Endodermal cell (in vitro differentiated cells): ENCODE data around the gene LTC4S. TPM values are rescaled to one million over a fixed set of nuclear protein-coding genes. Genes with fewer than 3 reads are reported as not detected.

Source experiments
- DNase-seq: peaks from one replicate; pipeline ENCODE4 v3.0.0-alpha.2; 2017
- H3K27ac ChIP-seq: 2 replicates; pipeline ENCODE4 v1.5.1; 2013; ENCODE audit warnings: mild to moderate bottlenecking, low read depth, low read length, moderate library complexity
- H3K27me3 ChIP-seq: 2 replicates; pipeline ENCODE4 v1.6.1; 2013; ENCODE audit warnings: mild to moderate bottlenecking, low read length, moderate library complexity; ENCODE audit not compliant: insufficient read depth, control insufficient read depth, poor library complexity, severe bottlenecking
- H3K36me3 ChIP-seq: 2 replicates; pipeline ENCODE4 v1.7.0; 2013; ENCODE audit warnings: mild to moderate bottlenecking, low read length, moderate library complexity; ENCODE audit not compliant: control insufficient read depth, insufficient read depth
- H3K4me1 ChIP-seq: one replicate; pipeline ENCODE4 v1.7.0; 2013; ENCODE audit warnings: low read length; ENCODE audit not compliant: control insufficient read depth, insufficient read depth
- H3K4me3 ChIP-seq: 2 replicates; pipeline ENCODE4 v1.5.1; 2013; ENCODE audit warnings: mild to moderate bottlenecking, low read length, moderate library complexity
- H3K9ac ChIP-seq: 2 replicates; pipeline ENCODE4 v1.6.1; 2013; ENCODE audit warnings: mild to moderate bottlenecking, low read length, moderate library complexity; ENCODE audit not compliant: poor library complexity, severe bottlenecking; ENCODE audit errors: extremely low read depth
- H3K9me3 ChIP-seq: 2 replicates; pipeline ENCODE4 v1.6.1; 2013; ENCODE audit warnings: mild to moderate bottlenecking, low read length, moderate library complexity; ENCODE audit not compliant: control insufficient read depth
- H3K27ac Mint-ChIP-seq: 2 replicates; pipeline ENCODE4 v1.8.0; 2020; ENCODE audit warnings: mixed read lengths
- H3K27me3 Mint-ChIP-seq: 2 replicates; pipeline ENCODE4 v1.8.0; 2021; ENCODE audit warnings: mild to moderate bottlenecking, mixed read lengths; ENCODE audit not compliant: insufficient read depth
- H3K36me3 Mint-ChIP-seq: 2 replicates; pipeline ENCODE4 v1.8.0; 2020; ENCODE audit warnings: low read depth, mixed read lengths
- H3K4me1 Mint-ChIP-seq: 2 replicates; pipeline ENCODE4 v1.8.0; 2020; ENCODE audit warnings: mixed read lengths
- H3K4me3 Mint-ChIP-seq: 2 replicates; pipeline ENCODE4 v1.8.0; 2020; ENCODE audit warnings: mild to moderate bottlenecking, moderate library complexity, mixed read lengths
- H3K9me3 Mint-ChIP-seq: 2 replicates; pipeline ENCODE4 v1.8.0; 2020; ENCODE audit warnings: mild to moderate bottlenecking, mixed read lengths
- WGBS, 2 experiments: methylation state at CpG; one replicate each; pipeline versions ENCODE4 v1.1.5 to v1.1.7; 2013; ENCODE audit warnings: missing lambda C conversion rate in 2 of 2, mixed read lengths in 1 of 2; ENCODE audit not compliant: insufficient coverage in 1 of 2, insufficient read length in 1 of 2; 5-methylcytosine and 5-hydroxymethylcytosine counted together
- total RNA-seq, 2 donors: library from RNA; stranded (reverse); fragmentation: NEBNext Ultra II Directional in 1 of 2; extraction: Animal tissue kit (Norgen Biotek cat#: 25700) in 1 of 2; gene quantifications; 2 replicates in 1 of 2; 3 replicates in 1 of 2; pipeline ENCODE4 v1.2.1, GENCODE V29; 2021
- TF ChIP-seq, protein P1 (sequence below): fragments of 200-600 bp; sonication (generic); conservative IDR thresholded peaks from 2 replicates; pipeline ENCODE4 v1.5.0; 2021; ENCODE audit warnings: antibody characterized with exemption, mild to moderate bottlenecking

LTC4S gene
- total RNA-seq, 2 donors from 2014 or later: 5.7 to 6.3 TPM

DNA sequence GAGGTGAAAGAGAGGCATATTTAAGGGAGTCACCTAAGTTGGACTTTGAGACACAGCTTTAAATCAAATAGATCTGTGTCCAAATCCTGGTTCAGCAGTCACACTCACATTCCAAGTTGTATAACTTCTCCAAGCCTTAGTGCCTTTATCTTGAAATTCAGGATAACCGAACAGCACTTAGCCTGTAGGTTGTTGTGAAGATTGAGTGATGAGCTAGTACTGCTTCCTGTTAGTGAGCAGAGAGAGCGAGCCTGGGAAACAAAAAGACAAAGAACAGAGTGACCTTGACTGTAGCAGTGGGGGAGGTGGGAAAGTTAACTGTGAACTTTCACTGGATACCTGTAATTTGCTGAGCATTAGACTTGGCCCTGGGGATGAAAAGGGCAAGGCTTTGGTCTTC is 38.8 kb upstream of the LTC4S start:
- Mint-ChIP-seq H3K27ac (peak overlapping the region; percentile 68), H3K9me3 (no peaks in the 10 kb centered on the region), H3K27me3 (no peaks in the 10 kb centered on the region), H3K4me3 (no peak overlapping the region), H3K4me1 (peaks cover 24% of the 10 kb centered on the region), H3K36me3 (peaks cover 15% of the 10 kb centered on the region)
- no peaks in the 10 kb centered on the region for H3K4me1 ChIP-seq
- DNase-seq: peak; percentile 68
- H3K4me3 ChIP-seq: no peak overlapping the region
- H3K27ac ChIP-seq: no peak overlapping the region
- WGBS, 2 experiments: 58 to 90% methylated on average over 2 of the region's 2 CpGs
- TF ChIP-seq, protein P1, sequence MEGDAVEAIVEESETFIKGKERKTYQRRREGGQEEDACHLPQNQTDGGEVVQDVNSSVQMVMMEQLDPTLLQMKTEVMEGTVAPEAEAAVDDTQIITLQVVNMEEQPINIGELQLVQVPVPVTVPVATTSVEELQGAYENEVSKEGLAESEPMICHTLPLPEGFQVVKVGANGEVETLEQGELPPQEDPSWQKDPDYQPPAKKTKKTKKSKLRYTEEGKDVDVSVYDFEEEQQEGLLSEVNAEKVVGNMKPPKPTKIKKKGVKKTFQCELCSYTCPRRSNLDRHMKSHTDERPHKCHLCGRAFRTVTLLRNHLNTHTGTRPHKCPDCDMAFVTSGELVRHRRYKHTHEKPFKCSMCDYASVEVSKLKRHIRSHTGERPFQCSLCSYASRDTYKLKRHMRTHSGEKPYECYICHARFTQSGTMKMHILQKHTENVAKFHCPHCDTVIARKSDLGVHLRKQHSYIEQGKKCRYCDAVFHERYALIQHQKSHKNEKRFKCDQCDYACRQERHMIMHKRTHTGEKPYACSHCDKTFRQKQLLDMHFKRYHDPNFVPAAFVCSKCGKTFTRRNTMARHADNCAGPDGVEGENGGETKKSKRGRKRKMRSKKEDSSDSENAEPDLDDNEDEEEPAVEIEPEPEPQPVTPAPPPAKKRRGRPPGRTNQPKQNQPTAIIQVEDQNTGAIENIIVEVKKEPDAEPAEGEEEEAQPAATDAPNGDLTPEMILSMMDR: no peak
- no peaks in the 10 kb centered on the region for H3K9me3 ChIP-seq
- no peaks in the 10 kb centered on the region for H3K27me3 ChIP-seq
- peaks cover 8% of the 10 kb centered on the region for H3K36me3 ChIP-seq
- no peak overlapping the region for H3K9ac ChIP-seq

DNA sequence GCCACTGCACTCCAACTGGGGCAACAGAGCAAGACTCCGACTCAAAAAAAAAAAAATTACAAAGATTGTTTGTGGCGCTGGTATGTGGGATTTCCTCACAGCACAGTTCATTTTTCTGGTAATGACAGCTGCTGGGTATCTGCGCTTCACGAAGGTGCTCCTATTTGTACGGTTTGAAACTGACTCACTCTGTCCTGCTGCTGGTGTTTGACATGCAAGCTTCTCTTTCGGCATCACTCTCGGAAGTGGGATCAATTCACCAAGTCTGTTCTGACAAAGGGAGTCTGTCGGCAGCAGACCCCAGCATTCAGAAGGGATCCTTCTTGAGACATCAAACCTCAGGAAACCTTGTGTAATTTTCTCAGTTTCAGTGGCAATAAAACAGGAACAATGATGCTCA is 34.8 kb upstream of the LTC4S start:
- Mint-ChIP-seq H3K4me1 (peaks cover 38% of the 10 kb centered on the region), H3K4me3 (no peak overlapping the region), H3K9me3 (no peaks in the 10 kb centered on the region), H3K36me3 (peaks cover 4% of the 10 kb centered on the region), H3K27ac (no peak overlapping the region), H3K27me3 (no peaks in the 10 kb centered on the region)
- 93 to 97% methylated on average over 8 of the region's 8 CpGs for WGBS, 2 experiments
- H3K36me3 ChIP-seq: peaks cover 8% of the 10 kb centered on the region
- H3K27me3 ChIP-seq: no peaks in the 10 kb centered on the region
- TF ChIP-seq, protein P1: no peak
- no peak for DNase-seq
- no peak overlapping the region for H3K9ac ChIP-seq
- H3K9me3 ChIP-seq: no peaks in the 10 kb centered on the region
- H3K4me1 ChIP-seq: peaks cover 4% of the 10 kb centered on the region
- H3K4me3 ChIP-seq: no peak overlapping the region
- no peak overlapping the region for H3K27ac ChIP-seq

DNA sequence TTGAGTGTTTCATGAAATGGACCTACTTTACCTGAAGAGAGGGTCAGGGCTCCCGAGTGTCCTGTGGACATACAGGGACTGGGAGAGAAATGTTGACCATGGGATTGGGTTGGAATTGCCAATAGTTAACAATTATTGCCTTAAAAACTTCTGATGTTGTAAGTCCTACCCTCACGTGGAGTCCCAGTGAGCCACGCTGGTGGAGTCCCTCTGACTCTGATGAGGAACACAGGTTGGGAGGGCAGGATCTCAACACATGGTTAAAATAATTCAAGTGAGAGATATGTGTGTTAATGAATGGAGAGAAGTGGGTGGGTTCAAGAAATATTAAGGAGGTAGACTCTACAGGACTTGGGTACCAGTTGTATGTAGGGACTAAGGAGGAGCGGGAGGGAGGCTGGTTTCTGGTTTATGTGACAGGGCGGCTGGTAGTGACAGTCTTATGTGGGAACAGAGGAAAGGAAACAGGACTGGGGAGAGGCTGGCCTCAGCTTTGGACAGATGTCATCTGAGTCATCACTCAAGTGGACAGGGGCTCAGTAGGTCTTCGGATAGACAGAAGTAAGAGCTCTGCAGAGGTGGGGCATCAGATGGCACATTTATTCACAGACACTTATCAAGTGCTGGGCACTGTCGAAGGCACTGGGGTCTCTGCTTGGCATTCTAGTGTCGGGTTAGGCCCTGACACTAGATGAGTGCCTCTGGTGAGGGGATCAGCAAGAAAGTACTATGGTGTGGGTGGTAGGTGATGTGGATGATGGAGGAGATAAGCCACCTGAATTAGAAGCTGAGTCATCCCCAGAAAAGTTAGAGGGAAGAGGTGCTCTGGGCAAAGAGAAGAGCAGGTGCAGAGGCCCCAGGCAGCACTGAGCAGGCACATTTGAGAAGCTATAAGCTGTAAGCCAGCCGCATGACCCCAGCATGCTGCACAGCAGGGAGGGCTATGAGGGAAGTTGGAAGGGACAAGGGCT is 33.9 kb upstream of the LTC4S start:
- Histone ChIP-seq H3K4me1 (peaks cover 4% of the 10 kb centered on the region), H3K27ac (no peak overlapping the region), H3K4me3 (no peak overlapping the region), H3K27me3 (no peaks in the 10 kb centered on the region), H3K9me3 (no peaks in the 10 kb centered on the region), H3K9ac (no peak overlapping the region), H3K36me3 (peaks cover 10% of the 10 kb centered on the region)
- Mint-ChIP-seq H3K27me3 (no peaks in the 10 kb centered on the region), H3K27ac (peak overlapping the region; percentile 3), H3K4me1 (peaks cover 31% of the 10 kb centered on the region), H3K4me3 (no peak overlapping the region), H3K9me3 (no peaks in the 10 kb centered on the region), H3K36me3 (peaks cover 7% of the 10 kb centered on the region)
- 90 to 94% methylated on average over 7 to 9 of the region's 9 CpGs for WGBS, 2 experiments
- TF ChIP-seq, protein P1: no peak
- DNase-seq: no peak
